Activated CD4-positive, alpha-beta T cell treated with anti-CD3 and anti-CD28 coated beads for 24 hours (primary cell): ENCODE results near the gene CRTAC1.
A peak's percentile ranks its signal among the peaks of the same experiment; 100 is the strongest.

Experiments used
- DNase-seq, 2 donors: peaks; one replicate each; pipeline ENCODE4 v3.0.0-alpha.2; 2020; ENCODE audit warnings: low read depth in 2 of 2

The CRTAC1 gene

GRCh38 chr10:98029149-98030092, 1.0 kb downstream of the CRTAC1 start:
- DNase-seq = no peak

- DNase-seq = peak; percentile 50 to 60
These were observed 2.2 kb downstream of the CRTAC1 start for GRCh38 chr10:98028168-98028770.

- DNase-seq = no peak
These were observed 7.4 kb downstream of the CRTAC1 start for GRCh38 chr10:98023024-98023423.

GRCh38 chr10:98020784-98021183, 9.6 kb downstream of the CRTAC1 start:
- DNase-seq = no peak

- DNase-seq = no peak
These were observed 10.2 kb downstream of the CRTAC1 start for GRCh38 chr10:98020254-98020653.

GRCh38 chr10:98019784-98020183, 10.6 kb downstream of the CRTAC1 start:
- DNase-seq = no peak

- no peak for DNase-seq
These were observed 13.5 kb downstream of the CRTAC1 start for GRCh38 chr10:98016772-98017475.

- DNase-seq = no peak
These were observed 16.6 kb downstream of the CRTAC1 start for GRCh38 chr10:98013776-98014175.

GRCh38 chr10:98013122-98013521, 17.3 kb downstream of the CRTAC1 start:
- no peak for DNase-seq

- DNase-seq = no peak
These were observed 17.8 kb downstream of the CRTAC1 start for GRCh38 chr10:98012644-98013043.

GRCh38 chr10:98010939-98011685, 19.3 kb downstream of the CRTAC1 start:
- no peak for DNase-seq

GRCh38 chr10:98006266-98006665, 24.2 kb downstream of the CRTAC1 start:
- no peak for DNase-seq

GRCh38 chr10:98001736-98002135, 28.7 kb downstream of the CRTAC1 start:
- no peak for DNase-seq

- no peak for DNase-seq
These were observed 30.1 kb downstream of the CRTAC1 start for GRCh38 chr10:98000346-98000745.

GRCh38 chr10:97999923-98000248, 30.5 kb downstream of the CRTAC1 start:
- DNase-seq = no peak

GRCh38 chr10:97999066-97999922, 31.1 kb downstream of the CRTAC1 start:
- DNase-seq = no peak

- no peak for DNase-seq
These were observed 38.5 kb downstream of the CRTAC1 start for GRCh38 chr10:97991871-97992270.

- DNase-seq = no peak
These were observed 48.6 kb downstream of the CRTAC1 start for GRCh38 chr10:97981816-97982215.

GRCh38 chr10:97977673-97978072, 52.7 kb downstream of the CRTAC1 start:
- DNase-seq = no peak

GRCh38 chr10:97975598-97975997, 54.8 kb downstream of the CRTAC1 start:
- no peak for DNase-seq
